Measurements from ENCODE around the gene AMPD1.

AMPD1 gene

GRCh38 chr1:114692947-114693346 is 2.4 kb downstream of the AMPD1 start:
- Histone ChIP-seq H3K79me2 (ENCODE audit: low read length) (no peaks in the 10 kb centered on the region), H3K4me3 (ENCODE audit: low read length) (no peak overlapping the region), H3F3A (ENCODE audit: insufficient read depth, low read length) (peaks cover 27% of the 10 kb centered on the region)

DNA sequence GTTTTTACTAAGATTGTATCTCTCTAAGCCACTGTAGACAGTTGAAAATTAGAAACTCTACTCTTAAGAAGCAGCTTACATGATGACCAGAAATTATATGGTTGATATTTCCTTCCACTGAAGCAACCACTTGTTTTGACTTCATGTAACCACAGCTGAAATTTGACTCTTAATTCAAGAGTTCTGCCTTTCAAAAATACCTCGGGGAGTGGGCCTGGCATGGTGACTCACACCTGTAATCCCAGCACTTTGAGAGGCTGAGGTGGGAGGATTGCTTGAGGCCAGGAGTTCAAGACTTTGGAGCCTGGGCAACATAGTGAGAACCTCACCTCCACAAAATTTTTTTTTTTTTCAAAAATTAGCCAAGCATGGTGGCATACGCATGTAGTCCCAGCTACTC is 4.3 kb downstream of the AMPD1 start:
- no peak overlapping the region for H3K4me2 ChIP-seq (ENCODE audit: low read depth, low read length)
- no peaks in the 10 kb centered on the region for H3K9me3 ChIP-seq (replicated peaks; ENCODE audit: insufficient read depth, low read length)
- TF ChIP-seq EZH2phosphoT487 (IDR thresholded peaks at IDR 0.05; ENCODE audit: low read length) (no peak), CTCF (IDR thresholded peaks at IDR 0.05; ENCODE audit: low read length) (no peak), EZH2 (optimal IDR thresholded peaks at IDR 0.05; ENCODE audit: low read depth, low read length) (no peak)
- no peaks in the 10 kb centered on the region for H3K9me2 ChIP-seq (replicated peaks; ENCODE audit: insufficient read depth, low read length)
- DNase-seq, result no peak
- no peak overlapping the region for H2AFZ ChIP-seq (ENCODE audit: low read length)
- no peak overlapping the region for H3K9ac ChIP-seq (ENCODE audit: low read length)
- H3K4me1 ChIP-seq (ENCODE audit: low read length), result peaks cover 7% of the 10 kb centered on the region; the same call in 1 of the 2 replicates
- peaks cover 18% of the 10 kb centered on the region for H3F3A ChIP-seq (ENCODE audit: insufficient read depth, low read length)
- H3K36me3 ChIP-seq (replicated peaks; ENCODE audit: insufficient read depth, low read length), result no peaks in the 10 kb centered on the region
- no peak overlapping the region for H3K4me3 ChIP-seq (ENCODE audit: low read length)
- H3K27me3 ChIP-seq (replicated peaks; ENCODE audit: insufficient read depth, low read length), result no peaks in the 10 kb centered on the region
- H3K27ac ChIP-seq (ENCODE audit: low read length), result peak overlapping the region; percentile 18; the same call in 1 of the 2 replicates
- H3K79me2 ChIP-seq (ENCODE audit: low read length), result no peaks in the 10 kb centered on the region
- H4K20me1 ChIP-seq (ENCODE audit: insufficient read depth, low read length), result no peaks in the 10 kb centered on the region

More at GRCh38 chr1:114692947-114693346, 2.4 kb downstream of the AMPD1 start:
- no peak overlapping the region for H2AFZ ChIP-seq (ENCODE audit: low read length)
- no peaks in the 10 kb centered on the region for H4K20me1 ChIP-seq (ENCODE audit: insufficient read depth, low read length)
- no peak for DNase-seq
- no peak overlapping the region for H3K4me2 ChIP-seq (ENCODE audit: low read depth, low read length)
- H3K9me3 ChIP-seq (replicated peaks; ENCODE audit: insufficient read depth, low read length), result no peaks in the 10 kb centered on the region
- H3K27ac ChIP-seq (ENCODE audit: low read length), result no peak overlapping the region
- H3K36me3 ChIP-seq (replicated peaks; ENCODE audit: insufficient read depth, low read length), result no peaks in the 10 kb centered on the region
- H3K4me1 ChIP-seq (ENCODE audit: low read length), result peaks cover 20% of the 10 kb centered on the region
- H3K9ac ChIP-seq (ENCODE audit: low read length), result no peak overlapping the region
- TF ChIP-seq CTCF (IDR thresholded peaks at IDR 0.05; ENCODE audit: low read length) (no peak), EZH2phosphoT487 (IDR thresholded peaks at IDR 0.05; ENCODE audit: low read length) (no peak), EZH2 (optimal IDR thresholded peaks at IDR 0.05; ENCODE audit: low read depth, low read length) (no peak)
- no peaks in the 10 kb centered on the region for H3K27me3 ChIP-seq (replicated peaks; ENCODE audit: insufficient read depth, low read length)
- no peaks in the 10 kb centered on the region for H3K9me2 ChIP-seq (replicated peaks; ENCODE audit: insufficient read depth, low read length)

DNA sequence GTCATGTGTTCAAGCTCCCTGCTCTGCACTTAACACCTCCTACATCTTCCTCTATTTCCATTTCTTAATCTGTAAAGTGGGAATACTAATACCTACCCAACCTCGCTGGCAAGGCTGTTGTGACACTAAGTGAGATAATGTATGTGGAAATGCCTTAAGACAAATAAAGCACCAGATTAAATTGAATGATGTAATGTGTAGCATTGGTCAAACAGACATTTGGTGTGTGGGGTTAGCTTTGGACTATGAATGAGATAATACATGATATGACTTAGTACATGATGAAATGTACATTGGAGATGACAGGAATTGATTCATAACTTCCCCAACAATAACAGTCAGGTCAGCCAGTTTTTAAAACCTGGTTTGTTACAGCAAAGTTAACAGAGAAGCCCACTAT is 5.2 kb downstream of the AMPD1 start:
- Histone ChIP-seq H3K36me3 (replicated peaks; ENCODE audit: insufficient read depth, low read length) (no peaks in the 10 kb centered on the region), H4K20me1 (ENCODE audit: insufficient read depth, low read length) (no peaks in the 10 kb centered on the region), H3F3A (ENCODE audit: insufficient read depth, low read length) (peaks cover 9% of the 10 kb centered on the region), H3K9me2 (replicated peaks; ENCODE audit: insufficient read depth, low read length) (no peaks in the 10 kb centered on the region), H3K9ac (ENCODE audit: low read length) (no peak overlapping the region), H2AFZ (ENCODE audit: low read length) (no peak overlapping the region), H3K4me1 (ENCODE audit: low read length) (peaks cover 7% of the 10 kb centered on the region; the same call in 1 of the 2 replicates), H3K9me3 (replicated peaks; ENCODE audit: insufficient read depth, low read length) (no peaks in the 10 kb centered on the region), H3K27ac (ENCODE audit: low read length) (no peak overlapping the region), H3K27me3 (replicated peaks; ENCODE audit: insufficient read depth, low read length) (no peaks in the 10 kb centered on the region), H3K4me2 (ENCODE audit: low read depth, low read length) (no peak overlapping the region), H3K79me2 (ENCODE audit: low read length) (no peaks in the 10 kb centered on the region), H3K4me3 (ENCODE audit: low read length) (no peak overlapping the region)
- TF ChIP-seq EZH2phosphoT487 (IDR thresholded peaks at IDR 0.05; ENCODE audit: low read length), result no peak
- no peak for TF ChIP-seq CTCF (IDR thresholded peaks at IDR 0.05; ENCODE audit: low read length)
- no peak for DNase-seq
